DMS153 treated with DMSO at 0.1 percent for 48 hours (cell line): Measurements from ENCODE around the gene ADAMTS4.

Source experiments
- DNase-seq: peaks from one replicate; lab custom pipeline; 2025; ENCODE audit not compliant: unreplicated experiment; lab: John Stamatoyannopoulos, UW

The ADAMTS4 gene

DNA sequence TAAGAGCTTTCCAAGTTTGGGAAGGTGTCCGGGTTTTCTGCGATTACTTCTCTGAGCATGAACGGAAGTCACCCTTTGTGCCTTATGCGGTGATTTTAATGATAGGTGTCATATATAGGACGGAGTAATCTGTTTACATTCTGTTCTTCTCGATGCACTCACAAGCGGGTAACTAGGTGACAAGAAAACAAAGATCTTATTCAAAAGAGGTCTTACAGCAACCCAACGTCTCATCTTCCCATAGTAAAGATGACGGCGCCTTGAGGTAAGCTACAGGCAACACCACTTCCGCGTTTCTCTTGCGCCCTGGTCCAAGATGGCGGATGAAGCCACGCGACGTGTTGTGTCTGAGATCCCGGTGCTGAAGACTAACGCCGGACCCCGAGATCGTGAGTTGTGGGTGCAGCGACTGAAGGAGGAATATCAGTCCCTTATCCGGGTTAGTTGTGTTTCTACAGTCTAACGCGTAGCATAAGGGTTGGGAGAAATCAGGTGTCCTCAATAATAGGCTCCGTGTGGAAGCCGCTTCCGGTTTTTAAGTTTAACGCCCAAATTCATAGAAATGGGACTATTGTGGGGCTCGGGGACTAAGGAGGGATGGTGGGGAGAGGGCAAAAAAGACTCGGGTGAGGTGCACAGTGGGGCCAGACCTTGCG lies 45.0 kb downstream of the ADAMTS4 start, which contains the start of gene UFC1:
UFC1 (plus strand) TSS at position 297 of the 656 bp plus-strand sequence; CDS start at position 317, 20 bp downstream.
- peak; percentile 92 for DNase-seq

DNA sequence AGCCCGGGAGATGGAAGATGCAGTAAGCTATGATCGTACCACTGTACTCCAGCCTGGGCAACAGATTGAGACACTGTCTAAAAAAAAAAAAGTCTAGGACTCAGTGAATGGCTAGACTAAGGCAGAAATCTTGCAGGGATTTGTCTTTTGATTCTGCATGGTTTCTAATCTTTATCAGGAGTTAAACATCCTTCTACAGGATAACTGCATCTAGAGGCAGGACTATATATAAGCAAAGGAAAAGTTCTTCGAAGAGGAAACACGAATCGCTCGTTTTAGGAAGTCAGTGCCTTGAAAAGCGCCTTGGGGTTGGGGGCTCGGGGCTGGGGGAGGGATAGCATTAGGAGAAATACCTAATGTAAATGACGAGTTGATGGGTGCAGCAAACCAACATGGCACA lies 45.7 kb downstream of the ADAMTS4 start:
- no peak for DNase-seq

DNA sequence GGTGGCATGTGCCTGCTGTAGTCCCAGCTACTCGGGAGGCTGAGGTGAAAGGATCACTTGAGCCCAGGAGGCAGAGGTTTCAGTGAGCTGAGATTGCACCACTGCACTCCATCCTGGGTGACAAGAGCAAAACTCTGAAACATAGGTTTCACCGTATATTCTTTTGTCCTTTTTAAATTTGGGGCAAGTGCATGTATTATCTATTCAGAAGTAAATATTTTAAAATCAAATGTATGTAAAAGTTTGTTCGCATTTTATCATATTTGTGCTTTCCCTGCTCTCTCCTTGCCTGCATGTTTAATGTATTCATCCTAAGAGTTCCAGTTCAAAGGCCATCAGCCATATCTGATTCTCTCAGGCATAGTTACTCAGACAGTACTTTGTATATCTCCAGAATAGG lies 53.0 kb downstream of the ADAMTS4 start:
- no peak for DNase-seq

GRCh38 chr1:161140755-161141400 lies 58.0 kb downstream of the ADAMTS4 start:
- DNase-seq: no peak

- DNase-seq: peak; percentile 61
Measured at GRCh38 chr1:161139766-161140165, 59.1 kb downstream of the ADAMTS4 start.

GRCh38 chr1:161138431-161138830 lies 60.4 kb downstream of the ADAMTS4 start:
- no peak for DNase-seq

DNA sequence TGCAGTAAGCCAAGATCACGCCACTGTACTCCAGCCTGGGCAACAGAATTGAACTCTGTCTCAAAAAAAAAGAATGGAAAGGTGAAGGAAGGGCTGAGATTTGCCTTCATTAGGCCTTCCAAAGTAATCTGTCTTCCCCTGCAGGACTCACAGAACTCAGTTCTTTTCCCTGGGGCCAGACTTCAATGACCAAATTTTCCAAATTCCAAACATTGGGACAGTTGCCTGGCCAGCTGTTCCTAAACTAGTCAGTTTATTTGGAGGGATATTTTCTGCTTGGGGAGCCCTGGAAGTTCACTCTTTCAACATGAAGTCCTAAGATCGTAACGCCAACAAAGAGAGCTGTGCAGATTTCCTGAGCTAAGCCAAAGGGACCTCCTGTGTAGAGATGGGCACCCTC lies 61.0 kb downstream of the ADAMTS4 start:
- DNase-seq: no peak
